IMR-90 (cell line): ENCODE data around the gene TNRC6B.

ENCODE experiments used
- CEBPB ChIP-seq: IDR thresholded peaks from 2 replicates; pipeline ENCODE4 v1.6.1; 2012; ENCODE audit warnings: low read depth, low read length, improper control_type of control experiment
- CTCF ChIP-seq: conservative IDR thresholded peaks from 2 replicates; pipeline ENCODE4 v1.5.1; 2012; ENCODE audit warnings: mild to moderate bottlenecking, low read depth, low read length, improper control_type of control experiment
- ELK1 ChIP-seq: fragments of 150-350 bp; IDR thresholded peaks from 2 replicates; pipeline ENCODE4 v1.6.1; 2016; ENCODE audit warnings: low read depth, mild to moderate bottlenecking, low read length, moderate library complexity, borderline replicate concordance
- FOS ChIP-seq: fragments of 150-350 bp; IDR thresholded peaks from 2 replicates; pipeline ENCODE4 v1.6.1; 2016; ENCODE audit warnings: low read depth, low read length
- MAFK ChIP-seq: IDR thresholded peaks from 2 replicates; pipeline ENCODE4 v1.6.1; 2012; ENCODE audit warnings: low read depth, low read length, improper control_type of control experiment
- MAZ ChIP-seq: IDR thresholded peaks from 2 replicates; pipeline ENCODE4 v1.6.1; 2012; ENCODE audit warnings: low read depth, mild to moderate bottlenecking, low read length, improper control_type of control experiment, moderate library complexity, borderline replicate concordance
- MXI1 ChIP-seq: IDR thresholded peaks from 2 replicates; pipeline ENCODE4 v1.6.1; 2012; ENCODE audit warnings: low read depth, mild to moderate bottlenecking, low read length, moderate library complexity, borderline replicate concordance
- POLR2A ChIP-seq: IDR thresholded peaks from 2 replicates; pipeline ENCODE4 v1.6.1; 2012; ENCODE audit warnings: mild to moderate bottlenecking, low read depth, low read length
- RAD21 ChIP-seq: IDR thresholded peaks from 2 replicates; pipeline ENCODE4 v1.6.1; 2012; ENCODE audit warnings: low read length, improper control_type of control experiment
- RCOR1 ChIP-seq: IDR thresholded peaks from 2 replicates; pipeline ENCODE4 v1.6.1; 2012; ENCODE audit warnings: mild to moderate bottlenecking, low read length, improper control_type of control experiment; ENCODE audit not compliant: insufficient replicate concordance
- RFX5 ChIP-seq: IDR thresholded peaks from 2 replicates; pipeline ENCODE4 v1.8.0; 2012; ENCODE audit warnings: low read depth, mild to moderate bottlenecking, low read length, moderate library complexity
- SMC3 ChIP-seq: fragments of 150-350 bp; IDR thresholded peaks from 2 replicates; pipeline ENCODE4 v1.6.1; 2016; ENCODE audit warnings: low read depth, mild to moderate bottlenecking, antibody characterized with exemption, low read length, moderate library complexity
- USF2 ChIP-seq: fragments of 150-350 bp; IDR thresholded peaks from 2 replicates; pipeline ENCODE4 v1.6.1; 2017; ENCODE audit warnings: mild to moderate bottlenecking, antibody characterized with exemption, low read length, low read depth

- TF ChIP-seq RAD21 (no peak), CEBPB (no peak), POLR2A (no peak), CTCF (no peak), RFX5 (no peak), SMC3 (no peak), MXI1 (no peak), ELK1 (no peak), FOS (no peak), USF2 (no peak), MAZ (no peak), MAFK (no peak), RCOR1 (no peak)
Measured at GRCh38 chr22:40216041-40216756, 38.5 kb downstream of the TNRC6B start.
